HG02642 (cell line): ENCODE measurements around the gene ZNF606.

Experiments
- ATAC-seq: cut with Tn5 transposase; IDR thresholded peaks from one replicate; pipeline ENCODE4 v1.9.1; 2021; ENCODE audit warnings: mild to moderate bottlenecking; ENCODE audit not compliant: unreplicated experiment, poor library complexity

ZNF606 gene

DNA sequence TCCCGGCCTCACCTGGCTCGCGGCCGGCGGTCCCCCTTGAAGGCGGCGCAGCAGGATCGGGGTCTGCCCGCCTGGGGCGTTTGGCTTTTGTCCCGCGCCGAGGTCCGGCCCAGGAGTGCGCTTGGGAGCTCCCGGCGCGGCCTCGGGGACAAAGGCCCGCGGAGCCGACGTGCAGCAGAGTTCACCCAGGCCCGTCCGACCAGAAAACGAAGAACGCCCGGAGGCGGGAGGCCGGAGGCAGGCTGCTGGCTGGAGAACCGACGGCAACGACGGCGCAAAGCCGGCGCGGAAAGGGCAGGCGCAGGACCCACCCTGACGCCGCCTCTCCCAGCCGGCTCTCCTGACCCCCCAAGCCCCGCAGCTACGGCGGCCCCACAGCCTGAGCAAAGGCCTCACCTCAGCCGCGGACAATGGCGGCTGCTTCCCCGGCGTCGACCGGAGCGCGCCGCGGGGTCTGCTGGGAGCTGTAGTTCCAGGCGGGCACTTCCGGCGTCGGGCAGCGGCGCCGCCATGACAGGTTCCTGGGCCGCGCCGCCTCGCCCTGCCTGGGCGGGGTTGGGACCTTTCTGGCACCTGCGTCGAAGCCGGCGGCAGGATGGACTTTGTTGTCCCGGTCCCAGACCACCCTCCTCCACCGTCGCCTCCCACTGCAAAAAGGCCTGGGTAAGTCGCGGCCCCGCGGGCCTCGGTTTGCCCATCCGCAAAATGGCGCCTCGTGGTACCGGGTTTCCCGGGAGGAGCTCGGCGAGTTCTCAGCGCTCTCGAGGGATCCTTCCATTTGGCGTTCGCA is at the start of gene ZNF606:
ZNF606 (minus strand) TSS at position 437 of the 790 bp plus-strand sequence. CDS start 1,501 bp downstream, outside the sequence.
- peak; percentile 98 for ATAC-seq

GRCh38 chr19:58052256-58052655 is 49.6 kb upstream of the ZNF606 start:
- ATAC-seq = no peak

DNA sequence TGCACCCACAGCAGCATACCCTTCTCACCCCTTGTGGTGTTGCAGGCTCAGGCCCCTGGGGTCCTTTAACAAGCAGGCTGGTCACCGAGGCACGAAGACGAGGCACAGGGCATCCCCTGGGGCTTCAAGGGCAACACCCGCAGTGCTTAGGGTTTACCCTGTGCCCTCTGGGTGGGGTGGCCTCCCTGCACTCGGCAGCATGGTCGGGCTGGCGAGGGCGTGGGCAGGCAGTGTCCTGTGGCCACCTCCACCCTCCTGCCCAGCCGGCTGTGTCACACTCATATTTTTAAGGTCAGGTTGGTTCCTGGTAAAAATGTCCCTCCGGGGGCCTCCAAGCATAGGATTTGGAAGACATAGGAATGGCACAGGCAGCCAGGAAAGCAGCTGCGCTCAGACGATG is 45.1 kb upstream of the ZNF606 start:
- ATAC-seq = no peak

GRCh38 chr19:58046856-58047255 is 44.2 kb upstream of the ZNF606 start:
- no peak for ATAC-seq

- ATAC-seq = no peak
These were observed 42.9 kb upstream of the ZNF606 start for GRCh38 chr19:58045411-58046050.

- no peak for ATAC-seq
These were observed 42.3 kb upstream of the ZNF606 start for GRCh38 chr19:58044886-58045285.

- no peak for ATAC-seq
These were observed 41.8 kb upstream of the ZNF606 start for GRCh38 chr19:58044391-58044790.

- no peak for ATAC-seq
These were observed 40.1 kb upstream of the ZNF606 start for GRCh38 chr19:58042495-58043340.

DNA sequence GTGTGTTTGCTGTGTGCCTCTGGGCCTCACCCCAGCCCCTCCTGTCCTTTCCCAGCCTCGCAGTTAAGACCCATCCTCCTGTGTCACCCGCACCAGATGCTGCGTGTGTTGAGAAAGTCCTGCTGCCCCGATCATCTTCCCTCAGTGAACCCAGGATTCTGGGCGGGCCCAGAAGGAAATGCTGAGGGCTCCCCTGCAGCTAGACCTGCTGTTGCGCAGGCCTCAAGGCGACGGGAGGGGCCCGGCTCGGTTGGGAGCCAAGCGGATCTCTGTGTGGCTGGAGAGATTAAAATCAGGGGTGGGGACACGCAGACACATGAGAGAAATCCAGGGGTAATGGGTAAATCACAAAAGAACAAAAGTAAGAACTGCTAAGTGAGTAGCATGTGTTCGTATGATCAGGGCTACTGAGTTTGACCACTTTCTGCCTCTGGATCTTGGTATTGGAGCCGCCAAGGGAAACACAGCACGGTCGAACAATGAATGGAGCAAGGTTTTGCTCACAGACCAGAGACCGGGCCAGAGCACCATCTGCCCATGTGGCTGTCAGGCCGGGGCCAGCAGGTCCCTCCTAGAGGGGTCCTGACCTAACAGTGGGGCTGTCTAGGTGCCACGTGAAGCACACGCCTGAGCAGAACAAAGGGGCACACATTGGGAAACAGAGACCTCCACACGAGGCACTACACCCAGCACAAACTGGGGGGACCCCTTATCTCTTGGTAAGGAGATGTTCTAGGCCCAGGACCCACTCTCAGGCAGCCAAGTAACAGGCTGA is 38.3 kb upstream of the ZNF606 start:
- ATAC-seq = no peak

DNA sequence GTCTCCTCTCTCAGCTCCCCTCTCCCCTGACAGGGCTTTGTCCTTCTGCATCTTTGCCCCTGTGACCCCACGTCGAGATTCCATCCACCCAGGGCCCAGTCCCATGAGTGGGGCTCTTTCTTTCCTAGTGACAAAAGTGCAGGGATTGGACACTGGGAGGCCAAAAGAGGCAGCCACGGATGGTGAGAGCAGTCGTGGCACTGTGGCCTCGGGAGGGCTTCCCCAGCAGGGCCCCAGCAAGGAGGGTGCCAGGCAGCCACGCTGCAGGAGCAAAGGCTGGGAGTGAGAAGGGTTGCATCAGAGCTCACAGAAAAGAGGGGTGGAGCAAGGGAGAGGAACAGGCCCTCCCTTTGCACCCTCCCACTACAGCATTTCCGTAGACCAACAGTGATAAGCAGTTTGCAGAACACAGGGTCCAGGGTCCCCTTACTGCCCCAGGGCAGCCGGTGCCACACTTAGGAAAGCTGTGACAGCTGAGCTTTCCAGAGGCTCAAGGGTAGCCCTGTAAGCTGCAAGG is 36.1 kb upstream of the ZNF606 start:
- ATAC-seq = no peak

DNA sequence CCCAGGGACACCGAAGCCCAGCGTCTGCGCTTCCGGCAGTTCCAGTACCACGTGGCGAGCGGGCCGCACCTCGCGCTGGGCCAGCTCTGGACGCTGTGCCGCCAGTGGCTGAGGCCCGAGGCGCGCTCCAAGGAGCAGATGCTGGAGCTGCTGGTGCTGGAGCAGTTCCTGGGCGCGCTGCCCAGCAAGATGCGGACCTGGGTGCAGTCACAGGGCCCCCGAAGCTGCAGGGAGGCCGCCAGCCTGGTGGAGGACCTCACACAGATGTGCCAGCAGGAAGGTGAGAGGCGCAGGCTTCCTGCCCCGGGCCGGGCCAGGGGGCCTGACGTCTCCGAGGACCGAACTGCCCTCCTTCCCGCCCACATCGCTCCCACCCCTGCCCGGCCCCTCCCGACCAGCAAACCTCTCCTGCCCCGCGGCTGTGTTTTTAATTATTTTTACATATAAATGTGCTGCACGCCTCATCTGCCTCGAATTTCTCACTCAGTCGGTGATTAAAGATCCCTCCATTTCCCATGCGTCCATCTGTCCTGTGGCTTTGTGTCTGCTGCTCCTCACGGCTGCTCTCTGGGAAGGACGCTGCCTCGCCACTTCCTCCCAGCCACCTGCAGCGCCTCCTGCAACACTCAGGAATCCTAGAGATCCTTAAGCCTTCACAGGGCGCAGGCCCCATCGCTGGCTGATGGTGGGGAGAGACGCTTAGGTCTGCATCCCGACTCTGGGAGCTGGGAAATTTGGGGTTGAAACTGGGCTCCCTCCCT is 35.5 kb upstream of the ZNF606 start:
- no peak for ATAC-seq

GRCh38 chr19:58035863-58036262 is 33.2 kb upstream of the ZNF606 start:
- no peak for ATAC-seq

DNA sequence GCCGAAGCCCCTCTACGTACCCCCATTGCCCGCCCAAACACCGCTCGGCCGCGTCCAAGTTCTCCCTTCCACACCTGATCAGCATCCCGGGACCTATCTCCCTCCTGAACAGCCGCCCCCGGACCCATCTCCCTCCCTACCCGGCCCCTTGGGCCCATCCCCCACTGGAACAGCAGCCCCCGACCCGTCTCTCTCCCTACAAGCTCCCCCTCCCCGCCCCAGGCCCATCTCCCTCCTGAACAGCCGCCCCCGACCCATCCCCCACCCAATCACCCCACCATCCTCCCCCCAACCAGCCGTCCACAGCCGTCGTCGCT is 31.8 kb upstream of the ZNF606 start:
- no peak for ATAC-seq

DNA sequence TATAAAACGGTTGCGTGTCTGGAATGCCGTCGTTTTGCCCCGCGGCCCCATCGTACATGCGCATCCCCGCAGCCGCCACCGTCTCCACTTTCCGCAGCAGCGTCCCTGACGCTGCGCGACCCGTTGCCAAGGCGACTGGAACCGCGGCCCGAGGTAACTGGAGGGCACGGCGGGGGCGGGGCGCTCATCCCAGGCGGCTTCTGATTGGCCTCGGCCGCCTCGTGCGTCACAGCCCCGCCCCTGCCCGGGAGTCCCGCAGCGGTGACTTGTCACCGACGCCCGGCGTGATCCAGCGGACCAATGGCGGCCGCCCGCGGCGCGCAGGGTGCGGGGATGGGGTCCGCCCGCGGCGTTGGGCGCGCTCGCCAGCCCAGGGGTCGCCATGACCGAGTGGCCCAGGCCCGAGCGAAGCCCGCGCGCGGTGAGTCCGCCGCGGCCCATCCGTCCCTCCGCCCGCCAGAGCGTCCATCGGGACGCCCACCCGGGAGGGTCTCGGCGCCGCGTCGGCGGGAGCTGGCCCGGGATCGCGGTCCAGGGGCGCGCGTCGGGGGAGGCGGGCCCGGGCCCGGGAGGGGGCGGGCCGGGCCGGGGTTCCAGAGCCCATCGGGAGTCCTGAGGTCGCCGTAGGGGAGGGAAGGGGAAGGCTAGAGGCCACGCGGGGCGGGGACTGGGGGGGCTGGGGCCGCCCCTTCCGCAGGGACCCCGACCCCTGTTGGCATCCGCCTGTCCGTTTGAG is 31.3 kb upstream of the ZNF606 start, which contains the start of gene ZSCAN1:
ZSCAN1 (plus strand) TSS at position 285 of the 736 bp plus-strand sequence. CDS start 3,812 bp downstream, outside the sequence.
- ATAC-seq = no peak

DNA sequence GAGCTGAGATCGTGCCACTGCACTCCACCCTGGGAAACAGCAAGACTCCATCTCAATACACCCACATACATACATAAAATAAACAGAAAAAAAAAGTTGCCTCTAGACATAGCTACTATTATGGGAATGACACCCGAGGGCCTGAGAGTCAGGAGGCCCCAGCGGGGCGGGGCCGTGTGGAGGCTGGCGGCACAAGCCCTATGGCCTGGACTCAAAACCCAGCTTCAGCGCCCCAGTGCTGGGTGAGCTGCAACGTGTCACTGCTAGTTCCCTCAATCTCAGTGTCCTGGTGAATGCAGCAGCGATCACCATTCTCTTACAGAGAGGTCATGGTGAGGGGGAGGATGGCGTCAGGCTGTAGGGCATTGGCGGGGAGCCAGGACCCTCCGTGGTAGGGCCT is 22.0 kb upstream of the ZNF606 start:
- ATAC-seq = no peak

DNA sequence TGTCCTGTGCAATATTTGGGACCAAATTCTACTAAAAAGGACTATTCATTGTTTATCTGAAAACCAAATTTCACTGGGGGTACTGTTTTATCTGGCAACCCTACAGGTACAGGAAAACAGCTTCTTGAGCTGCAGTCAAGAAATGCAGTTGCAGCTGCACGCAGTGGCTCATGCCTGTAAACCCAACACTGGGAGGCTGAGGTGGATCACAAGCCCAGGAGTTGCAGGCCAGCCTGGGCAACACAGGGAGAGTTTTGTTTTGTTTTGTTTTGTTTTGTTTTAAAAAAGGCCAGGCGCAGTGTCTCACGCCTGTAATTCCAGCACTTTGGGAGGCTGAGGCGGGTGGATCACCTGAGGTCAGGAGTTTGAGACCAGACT is 19.7 kb upstream of the ZNF606 start:
- ATAC-seq = no peak

- no peak for ATAC-seq
These were observed 19.1 kb upstream of the ZNF606 start for GRCh38 chr19:58021541-58022282.

- no peak for ATAC-seq
These were observed 17.5 kb upstream of the ZNF606 start for GRCh38 chr19:58020129-58020528.
